IPS-NIHi11 (cell line): Measurements from ENCODE around the gene CCDC127.
"Not testable (repeated sequence)": the region's sequence is repeated elsewhere in the genome, so short reads cannot be mapped to it uniquely, and the experiment has no call there.

Experiments
- DNase-seq: peaks from one replicate; pipeline ENCODE4 v3.0.0; 2012; ENCODE audit warnings: mixed read lengths, low spot score

The CCDC127 gene

GRCh38 chr5:217494-218456 is at the start of gene CCDC127, which contains the start of gene SDHA:
Gene CCDC127 (minus strand): TSS chr5:218153. CDS start chr5:216849, 1,304 bp downstream.
Gene SDHA (plus strand): TSS chr5:218320. CDS start chr5:218356, 36 bp downstream.
- DNase-seq = peak; percentile 100

- no peak for DNase-seq
These were observed 49.8 kb upstream of the CCDC127 start for GRCh38 chr5:267716-268115.

GRCh38 chr5:266311-267026 is 48.5 kb upstream of the CCDC127 start:
- DNase-seq = not testable (repeated sequence)

- DNase-seq = no peak
These were observed 46.4 kb upstream of the CCDC127 start for GRCh38 chr5:264338-264737.

- DNase-seq = not testable (repeated sequence)
These were observed 45.5 kb upstream of the CCDC127 start for GRCh38 chr5:263275-263974.

DNA sequence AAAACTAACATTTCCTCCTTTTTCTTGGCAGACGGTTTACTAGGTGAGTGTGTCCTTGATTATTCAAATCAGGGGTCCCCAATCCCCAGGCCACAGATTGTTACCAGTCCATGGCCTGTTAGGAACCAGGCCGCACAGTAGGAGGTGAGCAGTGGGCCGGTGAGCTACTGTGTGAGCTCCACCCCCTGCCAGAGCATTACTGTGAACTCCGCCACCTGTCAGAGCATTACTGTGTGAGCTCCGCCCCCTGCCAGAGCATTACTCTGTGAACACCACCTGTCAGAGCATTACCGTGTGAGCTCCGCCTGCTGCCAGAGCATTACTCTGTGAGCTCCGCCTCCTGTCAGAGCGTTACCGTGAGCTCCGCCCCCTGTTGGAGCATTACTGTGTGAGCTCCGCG is 39.2 kb upstream of the CCDC127 start:
- no peak for DNase-seq

- not testable (repeated sequence) for DNase-seq
These were observed 38.4 kb upstream of the CCDC127 start for GRCh38 chr5:256347-256746.

DNA sequence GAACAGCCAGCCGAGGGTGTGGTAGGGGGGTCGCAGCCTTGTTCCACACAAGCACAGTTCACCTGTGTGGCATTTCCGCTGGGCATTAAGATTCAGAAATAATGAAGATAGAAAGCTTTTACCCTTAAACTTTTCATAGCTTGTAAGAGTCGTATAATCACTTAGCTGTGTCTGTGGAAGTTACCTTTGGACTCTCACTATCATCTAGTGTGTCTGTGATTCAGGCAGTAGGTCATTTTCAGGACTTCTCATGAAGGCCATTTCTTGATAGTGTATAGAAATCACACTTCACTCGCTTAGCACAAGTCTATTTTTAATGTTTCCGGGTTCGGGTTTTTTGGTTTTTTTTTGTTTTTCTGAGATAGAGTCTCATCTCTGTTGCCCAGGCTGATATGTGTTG is 37.2 kb upstream of the CCDC127 start:
- DNase-seq = not testable (repeated sequence)

DNA sequence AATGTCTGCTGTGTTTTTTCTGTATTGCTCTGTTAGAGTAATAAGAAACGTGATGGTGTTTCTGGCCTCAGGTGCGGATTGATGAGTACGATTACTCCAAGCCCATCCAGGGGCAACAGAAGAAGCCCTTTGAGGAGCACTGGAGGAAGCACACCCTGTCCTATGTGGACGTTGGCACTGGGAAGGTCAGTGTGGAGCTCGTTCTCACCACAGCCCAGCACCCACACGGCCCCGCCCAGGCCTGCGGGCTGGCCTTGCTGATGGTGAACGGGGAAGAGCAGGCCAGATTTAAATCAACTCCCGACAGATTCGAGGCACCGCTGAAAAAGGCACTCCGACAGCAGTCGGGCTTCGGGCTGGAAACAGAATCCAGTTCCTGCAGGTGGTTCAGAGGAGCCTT is 36.4 kb upstream of the CCDC127 start:
- not testable (repeated sequence) for DNase-seq

- no peak for DNase-seq
These were observed 34.6 kb upstream of the CCDC127 start for GRCh38 chr5:252546-252945.

GRCh38 chr5:251975-252374 is 34.0 kb upstream of the CCDC127 start:
- DNase-seq = not testable (repeated sequence)

- not testable (repeated sequence) for DNase-seq
These were observed 33.6 kb upstream of the CCDC127 start for GRCh38 chr5:251538-251937.

DNA sequence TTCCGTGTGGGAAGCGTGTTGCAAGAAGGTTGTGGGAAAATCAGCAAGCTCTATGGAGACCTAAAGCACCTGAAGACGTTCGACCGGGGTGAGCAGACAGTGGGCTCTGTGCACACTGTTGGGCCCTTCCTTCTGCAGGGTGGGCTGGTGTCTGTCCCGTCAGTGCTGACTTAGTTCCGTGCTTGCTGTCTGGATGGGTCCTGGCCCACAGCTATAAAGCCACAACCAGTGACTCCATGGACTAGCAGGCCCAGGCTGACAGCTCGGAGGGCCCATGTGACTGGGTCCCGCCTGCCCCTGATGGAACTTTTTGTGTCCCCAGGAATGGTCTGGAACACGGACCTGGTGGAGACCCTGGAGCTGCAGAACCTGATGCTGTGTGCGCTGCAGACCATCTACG is 33.1 kb upstream of the CCDC127 start:
- not testable (repeated sequence) for DNase-seq

- not testable (repeated sequence) for DNase-seq
These were observed 32.4 kb upstream of the CCDC127 start for GRCh38 chr5:250396-250795.

DNA sequence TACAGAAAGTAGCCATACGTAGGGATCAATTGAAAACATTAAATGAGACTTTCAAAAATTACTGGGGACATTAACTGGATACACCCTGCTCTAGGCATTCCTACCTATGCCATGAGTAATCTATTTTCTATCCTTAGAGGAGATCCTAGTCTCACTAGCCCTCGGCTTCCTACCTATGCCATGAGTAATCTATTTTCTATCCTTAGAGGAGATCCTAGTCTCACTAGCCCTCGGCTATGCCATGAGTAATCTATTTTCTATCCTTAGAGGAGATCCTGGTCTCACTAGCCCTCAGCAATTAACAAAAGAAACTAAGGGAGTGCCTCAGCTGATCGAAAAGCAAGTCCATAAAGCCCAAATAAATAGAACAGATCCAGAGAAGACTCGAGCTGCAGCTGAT is 27.8 kb upstream of the CCDC127 start:
- DNase-seq = not testable (repeated sequence)

DNA sequence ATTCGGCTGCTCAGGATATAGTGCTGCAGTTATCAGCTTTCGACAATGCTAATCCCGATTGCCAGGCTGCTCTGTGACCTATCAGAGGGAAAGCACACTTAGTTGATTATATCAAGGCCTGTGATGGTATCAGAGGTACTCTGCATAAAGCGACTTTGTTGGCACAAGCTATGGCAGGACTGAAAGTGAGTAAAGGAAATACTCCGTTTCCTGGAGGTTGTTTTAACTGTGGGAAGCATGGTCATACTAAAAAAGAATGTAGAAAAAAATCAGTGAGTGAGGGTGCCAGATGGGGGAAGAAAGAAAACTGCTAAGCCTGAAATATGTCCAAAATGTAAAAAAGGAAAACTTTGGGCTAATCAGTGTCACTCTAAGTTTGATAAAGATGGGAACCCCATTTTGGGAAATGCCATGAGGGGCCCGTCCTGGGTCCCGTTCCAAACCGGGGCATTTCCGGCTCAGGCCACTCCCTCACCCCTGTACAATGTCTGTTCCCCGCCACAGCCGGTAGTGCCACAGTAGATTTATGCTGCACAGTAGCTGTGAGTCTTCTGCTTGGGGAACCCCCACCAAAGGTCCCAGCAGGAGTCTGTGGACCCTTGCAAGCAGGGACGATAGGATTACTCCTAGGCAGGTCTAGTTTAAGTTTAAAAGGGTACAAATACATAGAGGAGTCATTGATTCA is 25.9 kb upstream of the CCDC127 start:
- not testable (repeated sequence) for DNase-seq

- not testable (repeated sequence) for DNase-seq
These were observed 23.2 kb upstream of the CCDC127 start for GRCh38 chr5:241045-241669.

DNA sequence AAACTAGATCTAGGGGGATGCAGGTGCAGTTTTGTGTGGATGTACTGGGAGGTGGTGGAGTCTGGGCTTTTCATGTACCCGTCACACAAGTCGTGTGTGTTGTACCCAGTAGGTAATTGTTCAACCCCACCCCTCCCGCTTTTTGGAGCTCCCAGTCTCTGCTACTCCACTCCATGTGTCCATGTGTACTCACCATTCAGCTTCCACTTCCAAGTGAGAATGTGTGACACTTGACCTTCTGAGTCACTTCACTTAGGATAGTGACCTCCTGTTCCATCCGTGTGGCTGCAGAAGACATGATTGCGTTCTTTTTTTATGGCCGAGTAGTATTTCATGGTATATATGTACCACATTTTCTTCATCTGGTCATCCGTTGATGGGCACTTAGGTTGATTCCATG is 22.6 kb upstream of the CCDC127 start:
- not testable (repeated sequence) for DNase-seq

- DNase-seq = not testable (repeated sequence)
These were observed 20.0 kb upstream of the CCDC127 start for GRCh38 chr5:237931-238330.

DNA sequence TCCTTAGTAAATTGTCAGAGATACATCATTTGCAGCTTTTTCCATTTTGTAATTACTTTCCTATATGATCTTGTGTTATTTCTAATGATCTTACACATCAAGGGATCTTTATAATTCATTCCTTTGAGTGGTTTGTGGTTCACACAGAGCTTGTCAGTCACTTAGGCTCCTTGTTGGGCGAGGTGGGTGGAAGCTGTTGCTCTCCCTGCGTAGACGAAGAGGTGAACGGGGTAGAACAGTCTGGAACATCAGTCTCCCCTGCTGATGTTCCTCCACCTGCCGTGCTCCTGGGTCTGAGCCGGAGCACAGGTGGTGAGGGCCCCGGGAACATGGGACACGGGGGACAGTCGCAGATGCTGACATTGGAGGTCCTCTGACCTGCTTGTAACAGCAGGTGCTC is 17.6 kb upstream of the CCDC127 start:
- not testable (repeated sequence) for DNase-seq

GRCh38 chr5:234450-234849 is 16.5 kb upstream of the CCDC127 start:
- no peak for DNase-seq
